ENCODE data around the gene RBM43.
"Not testable (repeated sequence)": the region's sequence is repeated elsewhere in the genome, so short reads cannot be mapped to it uniquely, and the experiment has no call there.

RBM43 gene

DNA sequence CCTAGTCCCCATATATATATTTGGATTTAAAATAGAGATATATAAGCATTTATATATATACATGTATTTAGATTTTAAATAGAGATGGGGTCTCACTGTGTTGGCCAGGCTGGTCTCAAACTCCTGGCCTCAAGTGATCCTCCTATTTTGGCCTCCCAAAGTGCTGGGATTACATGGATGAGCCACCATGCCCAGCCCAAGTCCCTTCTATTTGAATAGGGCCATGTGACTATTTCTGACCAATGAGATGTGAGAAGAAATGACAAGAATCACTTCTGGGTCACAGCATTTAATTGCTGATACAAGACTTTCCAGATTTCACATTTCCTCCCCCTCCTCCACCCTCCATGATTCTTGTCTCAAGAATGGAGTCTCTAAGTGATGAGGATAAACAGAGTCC is 6.4 kb upstream of the RBM43 start:
- no peak for DNase-seq (ENCODE audit: low read depth in 3 of 3)

DNA sequence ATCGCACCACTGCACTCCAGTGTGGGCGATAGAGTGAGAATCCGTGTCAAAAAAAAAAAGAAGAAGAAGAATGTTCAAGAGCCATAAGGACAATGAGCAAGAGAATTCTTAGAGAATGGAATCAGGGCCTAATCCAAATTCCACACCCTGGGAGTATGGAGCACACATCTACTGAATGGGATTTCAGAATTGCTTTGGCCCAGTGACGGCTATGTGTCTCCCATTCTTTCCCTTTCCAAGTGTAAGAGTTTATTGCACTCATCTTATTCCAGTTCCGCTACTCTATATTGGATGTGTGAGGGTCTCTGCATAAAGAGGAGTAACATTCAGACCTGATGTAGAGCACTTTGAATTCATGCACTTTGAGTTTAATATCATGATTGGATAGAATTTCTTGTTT is 5.9 kb upstream of the RBM43 start:
- no peak for DNase-seq (ENCODE audit: low read depth in 3 of 3)

DNA sequence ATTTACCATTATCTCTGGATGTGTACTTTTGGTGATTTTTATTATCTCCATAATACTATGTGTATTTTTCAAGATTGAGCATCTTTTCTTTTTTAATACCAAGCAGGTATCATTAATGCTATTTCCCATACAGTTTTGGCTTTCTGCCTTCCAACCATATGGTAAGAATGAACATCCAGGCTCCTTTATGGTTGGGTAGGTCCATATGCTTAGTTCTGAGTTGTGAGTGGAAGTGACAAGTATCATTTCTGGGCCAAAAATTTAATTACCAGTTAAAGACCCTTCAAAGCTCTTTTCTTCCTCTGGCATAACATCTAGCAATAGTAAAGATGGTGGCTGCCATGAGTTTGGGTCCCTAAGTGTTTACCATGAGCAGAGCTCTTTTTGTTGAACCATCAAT is 4.3 kb upstream of the RBM43 start:
- no peak for DNase-seq (ENCODE audit: low read depth in 3 of 3)

- DNase-seq (ENCODE audit: low read depth in 3 of 3) = no peak
Measured at GRCh38 chr2:151264157-151264825, 2.6 kb upstream of the RBM43 start.

- DNase-seq (ENCODE audit: low read depth in 3 of 3) = no peak
Measured at GRCh38 chr2:151262629-151263028, 966 bp upstream of the RBM43 start.

DNA sequence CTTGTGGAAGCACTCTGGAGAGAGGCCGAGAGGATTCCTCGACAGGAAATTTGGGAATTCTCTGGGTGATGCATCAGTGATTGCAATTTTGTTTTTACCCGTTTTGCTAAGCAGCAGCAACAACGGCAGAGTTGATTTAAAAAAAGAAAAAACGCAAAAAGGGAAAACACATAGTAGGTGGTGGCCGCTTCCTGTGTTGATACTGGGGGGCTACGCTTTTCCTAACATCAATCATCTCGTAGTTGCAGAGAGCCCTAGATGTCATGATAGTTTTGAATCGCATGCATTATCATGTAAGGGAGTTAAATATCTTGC is 271 bp upstream of the RBM43 start:
- no peak for DNase-seq (ENCODE audit: low read depth in 3 of 3)

- no peak for DNase-seq (ENCODE audit: low read depth in 3 of 3)
Measured at GRCh38 chr2:151260573-151261230, 961 bp downstream of the RBM43 start.

GRCh38 chr2:151258121-151258520 is 3.5 kb downstream of the RBM43 start:
- no peak for DNase-seq (ENCODE audit: low read depth in 3 of 3)

- DNase-seq (ENCODE audit: low read depth in 3 of 3) = no peak
Measured at GRCh38 chr2:151252646-151253045, 9.0 kb downstream of the RBM43 start.

DNA sequence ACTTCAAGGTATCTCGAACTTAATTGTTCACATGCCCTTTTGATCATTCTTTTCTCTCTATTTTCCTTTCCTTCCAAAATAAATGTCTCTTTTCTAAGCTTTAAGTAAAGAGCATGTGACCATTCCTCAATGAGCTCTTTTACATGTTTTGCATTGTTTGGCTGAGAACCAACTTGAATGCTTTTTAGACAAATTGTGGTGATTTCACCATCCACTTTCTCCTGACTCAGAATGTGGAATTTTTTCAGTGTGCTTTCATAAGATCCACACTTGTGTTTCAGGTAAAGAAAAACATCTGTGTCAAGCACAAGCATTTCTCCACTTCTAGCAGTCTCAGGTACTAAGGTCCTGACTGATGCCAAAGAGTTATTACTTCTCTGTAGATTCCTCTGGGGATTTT is 10.7 kb downstream of the RBM43 start:
- DNase-seq (ENCODE audit: low read depth in 3 of 3) = no peak

DNA sequence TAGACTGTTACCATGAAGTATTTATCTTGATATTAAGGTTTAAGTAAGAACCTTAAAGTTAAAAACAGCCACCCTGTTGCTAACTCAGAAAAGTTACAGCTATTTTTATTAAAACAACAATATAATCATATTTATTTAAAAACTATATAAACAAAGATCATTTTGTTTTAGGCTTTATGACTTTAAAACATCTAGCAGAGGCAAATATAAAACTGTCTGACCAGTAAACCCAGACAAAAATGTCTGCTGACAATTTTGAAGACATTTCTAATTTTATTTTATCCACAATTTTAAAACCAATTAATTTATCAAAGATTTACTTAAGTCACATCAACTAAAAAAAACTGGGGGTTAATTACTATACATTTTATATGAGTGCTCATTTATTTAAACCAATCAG is 14.2 kb downstream of the RBM43 start:
- DNase-seq (ENCODE audit: low read depth in 3 of 3) = no peak

GRCh38 chr2:151246152-151246551 is 15.5 kb downstream of the RBM43 start:
- no peak for DNase-seq (ENCODE audit: low read depth in 3 of 3)

DNA sequence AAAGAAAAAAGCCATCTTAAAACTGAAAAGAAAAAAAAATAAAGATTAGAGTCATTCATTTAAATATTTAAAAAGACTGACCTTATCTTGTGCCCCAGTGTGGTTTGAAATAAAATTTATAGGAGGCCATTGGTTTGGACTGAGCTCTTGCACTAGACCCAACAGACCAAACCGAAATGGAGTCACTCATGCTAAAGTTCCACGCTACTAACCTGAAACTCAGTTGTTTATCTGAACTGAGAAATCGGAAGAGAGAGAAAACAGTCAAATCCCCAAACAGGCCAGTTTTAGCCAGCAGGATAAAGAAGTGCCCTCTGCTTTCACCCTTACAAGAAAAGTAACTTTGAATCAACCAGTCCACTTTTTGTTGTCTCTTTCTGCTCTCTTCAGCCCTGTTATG is 18.2 kb downstream of the RBM43 start:
- no peak for DNase-seq (ENCODE audit: low read depth in 3 of 3)

- no peak for DNase-seq (ENCODE audit: low read depth in 3 of 3)
Measured at GRCh38 chr2:151241224-151241623, 20.4 kb downstream of the RBM43 start.

DNA sequence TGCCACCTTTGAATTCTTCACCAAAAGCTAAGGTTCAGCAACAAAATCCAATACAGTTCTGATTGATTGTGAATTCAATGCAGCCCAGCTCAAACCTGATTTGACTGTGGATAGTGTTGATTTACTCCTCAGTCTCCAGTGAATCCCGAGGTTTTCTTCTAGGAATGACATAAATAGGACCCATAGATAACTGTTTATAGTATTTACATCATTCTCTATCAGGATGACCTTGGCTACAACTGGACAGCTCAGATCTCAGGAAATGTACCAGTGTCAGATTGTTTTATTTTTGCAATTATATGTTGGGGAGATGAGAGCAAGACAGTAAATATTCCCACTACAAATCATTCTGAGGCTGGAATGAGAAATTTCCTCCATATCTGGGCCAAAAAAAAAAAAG is 21.2 kb downstream of the RBM43 start:
- DNase-seq (ENCODE audit: low read depth in 3 of 3) = no peak

GRCh38 chr2:151239624-151240023 is 22.0 kb downstream of the RBM43 start:
- no peak for DNase-seq (ENCODE audit: low read depth in 3 of 3)

DNA sequence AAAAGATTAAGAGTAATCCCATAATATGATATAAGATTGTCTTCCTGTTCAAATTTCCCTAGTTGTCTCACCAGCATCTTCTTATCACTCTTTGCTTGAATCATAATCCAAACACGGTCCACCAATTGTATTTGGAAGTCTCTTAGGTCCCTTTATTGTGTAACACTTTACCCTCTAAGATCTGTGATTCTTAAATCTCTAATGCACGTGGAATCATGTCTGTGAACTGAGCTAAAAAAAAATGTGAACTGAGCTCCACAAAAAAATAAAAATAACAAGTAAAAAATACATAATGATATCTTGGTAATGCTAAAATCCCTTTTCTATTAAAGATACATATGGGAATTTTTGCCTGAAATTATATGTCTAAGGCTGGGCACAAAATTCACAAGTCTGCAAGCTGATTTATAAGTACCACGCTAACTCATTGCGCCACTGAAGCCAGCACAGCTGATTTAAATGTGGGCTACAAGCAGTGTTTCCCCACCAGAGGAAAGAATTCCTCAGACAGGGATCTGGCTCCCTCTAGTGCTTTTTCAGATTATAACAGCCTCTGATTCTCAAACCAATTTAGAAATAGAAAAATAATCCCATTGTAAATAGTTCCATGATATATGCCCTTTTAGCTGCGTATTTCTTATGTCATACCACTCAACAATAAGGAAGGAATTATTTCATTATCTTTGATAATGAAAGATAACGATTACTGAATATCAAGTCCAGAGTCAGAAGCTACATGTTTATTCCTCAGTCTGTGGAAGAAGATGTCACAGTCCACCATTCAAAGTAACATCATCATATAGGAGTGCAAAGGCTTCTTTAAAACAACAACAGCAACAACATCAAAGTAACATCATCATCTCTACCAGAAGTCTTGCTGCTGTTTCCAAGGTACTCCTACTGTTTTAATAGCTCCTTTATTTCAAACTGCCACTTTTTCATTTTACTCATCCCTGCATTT is 22.9 kb downstream of the RBM43 start:
- DNase-seq (ENCODE audit: low read depth in 3 of 3) = peak in 1 of 3 experiments; percentile 17

DNA sequence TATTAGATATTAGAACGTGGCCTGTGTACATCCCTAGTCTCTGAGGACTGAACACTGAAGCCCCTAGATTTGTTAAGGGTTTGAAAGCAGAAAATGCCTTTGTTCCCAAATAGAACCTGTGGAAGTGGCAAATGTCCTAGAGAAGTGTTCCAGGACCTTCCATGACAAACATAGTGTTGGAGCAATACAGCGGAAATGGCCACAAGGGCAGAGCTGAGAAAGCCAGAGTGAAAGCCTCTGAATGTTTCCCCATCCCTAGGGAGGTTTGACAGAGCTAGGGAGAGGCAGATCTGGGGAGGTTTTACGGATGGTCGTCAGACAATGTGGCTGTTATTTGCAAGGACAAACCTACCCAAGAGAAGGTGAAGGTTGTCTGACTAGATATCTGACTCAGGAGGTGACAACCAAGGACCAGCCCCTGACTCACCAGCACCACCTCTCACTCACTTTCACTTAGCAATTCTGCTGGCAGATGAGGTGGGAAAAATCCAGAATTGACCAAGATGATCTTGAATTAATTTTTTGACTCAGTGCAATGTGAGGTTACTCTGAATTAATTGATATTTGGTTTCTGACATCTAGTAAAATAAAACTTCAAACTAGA is 24.1 kb downstream of the RBM43 start:
- DNase-seq (ENCODE audit: low read depth in 3 of 3) = no peak

DNA sequence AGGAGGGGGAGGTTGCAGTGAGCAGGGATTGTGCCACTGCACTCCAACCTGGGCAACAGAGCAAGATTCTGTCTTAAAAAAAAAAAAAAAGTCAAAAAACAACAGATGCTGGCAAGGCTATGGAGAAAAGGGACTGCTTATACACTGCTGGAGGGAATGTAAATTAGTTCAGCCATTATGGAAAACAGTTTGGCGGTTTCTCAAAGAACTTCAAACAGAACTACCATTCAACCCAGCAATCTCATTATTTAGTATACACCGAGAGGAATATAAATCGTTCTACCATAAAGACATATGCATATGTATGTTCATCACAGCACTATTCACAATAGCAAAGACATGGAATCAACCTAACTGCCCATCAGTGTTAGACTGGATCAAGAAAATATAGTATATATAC is 27.9 kb downstream of the RBM43 start:
- not testable (repeated sequence) for DNase-seq (ENCODE audit: low read depth in 3 of 3)

GRCh38 chr2:151233288-151233687 is 28.4 kb downstream of the RBM43 start:
- DNase-seq (ENCODE audit: low read depth in 3 of 3) = not testable (repeated sequence)

GRCh38 chr2:151230627-151231140 is 31.0 kb downstream of the RBM43 start:
- DNase-seq (ENCODE audit: low read depth in 3 of 3) = no peak

DNA sequence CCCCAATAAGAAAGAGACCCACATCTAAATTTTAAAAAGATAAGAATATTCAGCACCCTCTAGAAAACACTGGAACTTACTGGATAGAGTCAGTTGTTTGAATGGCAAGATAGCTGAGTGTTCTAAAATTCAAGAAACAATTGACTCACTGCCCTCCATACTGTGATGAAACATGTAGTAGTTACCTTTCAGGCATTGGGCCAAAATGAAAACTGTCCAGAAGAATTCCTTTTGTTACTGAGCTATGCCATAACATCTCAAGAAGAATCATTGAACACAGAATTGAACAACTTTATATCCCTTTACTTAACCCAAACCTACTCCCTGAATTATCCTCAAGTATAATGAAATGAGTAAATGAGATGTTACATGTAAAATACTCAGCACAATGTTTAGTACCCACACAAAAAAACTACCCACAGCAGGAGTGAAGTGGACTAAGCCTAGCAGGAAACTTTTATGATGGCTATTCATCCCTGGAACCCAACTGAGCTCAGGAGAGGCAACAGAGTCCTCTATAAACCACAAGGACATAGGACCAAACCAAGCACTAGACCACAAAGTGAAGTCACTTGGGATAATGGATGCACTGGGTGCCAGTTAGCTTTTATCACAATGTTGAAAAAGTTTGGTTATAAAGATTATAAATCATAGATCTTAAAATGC is 32.7 kb downstream of the RBM43 start:
- no peak for DNase-seq (ENCODE audit: low read depth in 3 of 3)

All from stimulated activated CD4-positive, alpha-beta T cell treated with anti-CD3 and anti-CD28 coated beads, TNF-alpha, amount 100 ng/mL, for 24 hours (primary cell).